Left lung (tissue), 10 donors: Measurements from ENCODE around the gene BIRC7. TPM values are rescaled to one million over a fixed set of nuclear protein-coding genes. Genes with fewer than 3 reads are reported as not detected.

Experiments
- ATAC-seq: fragments of 200-7000 bp; cut with Tn5 transposase; one replicate; pipeline ENCODE4 v1.9.1; 2020; ENCODE audit warnings: moderate library complexity
- DNase-seq, 4 donors: peaks; one replicate each; pipeline ENCODE4 v3.0.0-alpha.2; 2013 to 2020
- H3K27ac ChIP-seq, 2 donors: fragments of 200-600 bp; sonication (generic) in 1 of 2; one replicate each; pipeline versions ENCODE4 v1.5.0 to v1.8.0; 2020 to 2021
- H3K27me3 ChIP-seq, 2 donors: fragments of 200-600 bp; sonication (generic) in 1 of 2; one replicate each; pipeline versions ENCODE4 v1.5.0 to v1.8.0; 2020 to 2021
- H3K36me3 ChIP-seq, 2 donors: fragments of 200-600 bp; sonication (generic) in 1 of 2; one replicate each; pipeline versions ENCODE4 v1.5.0 to v1.8.0; 2020 to 2021
- H3K4me1 ChIP-seq, 2 donors: fragments of 200-600 bp; one replicate each; pipeline ENCODE4 v1.8.0; 2021
- H3K4me3 ChIP-seq, 2 donors: fragments of 200-600 bp; sonication (generic) in 1 of 2; one replicate each; pipeline versions ENCODE4 v1.5.0 to v1.8.0; 2020 to 2021; ENCODE audit warnings: mild to moderate bottlenecking in 1 of 2
- H3K9me3 ChIP-seq, 2 donors: fragments of 200-600 bp; sonication (generic) in 1 of 2; one replicate each; pipeline versions ENCODE4 v1.5.0 to v1.8.0; 2020 to 2021
- CTCF ChIP-seq, 2 donors: fragments of 200-600 bp; sonication (generic) in 1 of 2; IDR thresholded peaks; one replicate each; pipeline versions ENCODE4 v1.5.0 to v1.8.0; 2021; ENCODE audit warnings: antibody characterized with exemption in 2 of 2
- intact Hi-C, 2 donors: fragments of 100-400 bp; cut with DNase I; formaldehyde crosslinking; loops; one replicate each; pipeline versions ENCODE4 v1.11.2 to v1.14.2; 2022
- polyA plus RNA-seq, 6 donors: library from polyadenylated mRNA; unstranded; fragments of 120-200 nt; gene quantifications; one replicate each; pipeline ENCODE4 v1.2.1, GENCODE V29; 2013; ENCODE audit not compliant: insufficient read length in 6 of 6
- total RNA-seq, 2 donors: library from RNA; stranded (reverse); fragmentation: NEBNext Ultra II Directional; extraction: Animal tissue kit (Norgen Biotek cat#: 25700); gene quantifications; one replicate each; pipeline ENCODE4 v1.2.1, GENCODE V29; 2021
- donor health status: DM: no; HTN: yes; CAD: no.
- donor health status: DM: no; HTN: no; CAD: no.

Gene BIRC7
- total and polyA plus RNA-seq, 8 donors: 0.24 to 0.64 (median 0.42) TPM; not detected in 4

- intact Hi-C loops: no loop called here
- peaks cover 48 to 94% of the 10 kb centered on the region in 2 donors for H3K27me3 ChIP-seq
- H3K36me3 ChIP-seq: no peaks in the 10 kb centered on the region
- ATAC-seq (no peak), DNase-seq (no peak)
- H3K27ac ChIP-seq: no peak overlapping the region
- H3K9me3 ChIP-seq: no peaks in the 10 kb centered on the region
- no peak for TF ChIP-seq CTCF (IDR thresholded peaks at IDR 0.05)
- H3K4me3 ChIP-seq: no peak overlapping the region
- peaks cover 0 to 11% of the 10 kb centered on the region in 2 donors for H3K4me1 ChIP-seq
Measured at GRCh38 chr20:63255931-63256704, 20.4 kb downstream of the BIRC7 start.

- no peaks in the 10 kb centered on the region for H3K9me3 ChIP-seq
- no peak overlapping the region for H3K27ac ChIP-seq
- H3K4me1 ChIP-seq: peaks cover 0 to 11% of the 10 kb centered on the region in 2 donors
- TF ChIP-seq CTCF (IDR thresholded peaks at IDR 0.05): no peak
- intact Hi-C loops: no loop called here
- no peak for DNase-seq
- H3K36me3 ChIP-seq: no peaks in the 10 kb centered on the region
- peaks cover 44 to 94% of the 10 kb centered on the region in 2 donors for H3K27me3 ChIP-seq
- ATAC-seq: no peak
- H3K4me3 ChIP-seq: no peak overlapping the region
Measured at GRCh38 chr20:63256954-63257353, 21.2 kb downstream of the BIRC7 start.

- Histone ChIP-seq H3K27me3 (peaks cover 37 to 94% of the 10 kb centered on the region in 2 donors), H3K4me1 (peaks cover 0 to 11% of the 10 kb centered on the region in 2 donors), H3K4me3 (no peak overlapping the region), H3K27ac (no peak overlapping the region), H3K36me3 (no peaks in the 10 kb centered on the region), H3K9me3 (no peaks in the 10 kb centered on the region)
- ATAC-seq (no peak), DNase-seq (no peak)
- no peak for TF ChIP-seq CTCF (IDR thresholded peaks at IDR 0.05)
- intact Hi-C loops: no loop called here
Measured at GRCh38 chr20:63257629-63258028, 21.9 kb downstream of the BIRC7 start.

GRCh38 chr20:63258781-63259180, 23.1 kb downstream of the BIRC7 start:
- Histone ChIP-seq H3K27me3 (peaks cover 29 to 94% of the 10 kb centered on the region in 2 donors), H3K4me3 (no peak overlapping the region), H3K27ac (no peak overlapping the region), H3K9me3 (no peaks in the 10 kb centered on the region), H3K36me3 (no peaks in the 10 kb centered on the region), H3K4me1 (peaks cover 0 to 4% of the 10 kb centered on the region in 2 donors)
- intact Hi-C loops: no loop called here
- DNase-seq (peak in 2 of 4 donors; percentile 59 to 89), ATAC-seq (no peak)
- no peak for TF ChIP-seq CTCF (IDR thresholded peaks at IDR 0.05)

GRCh38 chr20:63259734-63260460, 24.2 kb downstream of the BIRC7 start:
- Histone ChIP-seq H3K27me3 (peaks cover 18 to 94% of the 10 kb centered on the region in 2 donors), H3K4me3 (no peak overlapping the region), H3K9me3 (no peaks in the 10 kb centered on the region), H3K27ac (no peak overlapping the region), H3K4me1 (no peaks in the 10 kb centered on the region), H3K36me3 (no peaks in the 10 kb centered on the region)
- ATAC-seq: no peak
- no peak for TF ChIP-seq CTCF (IDR thresholded peaks at IDR 0.05)
- intact Hi-C loops: no loop called here
- no peak for DNase-seq
